Measurements from ENCODE around the gene LILRB1. TPM values are rescaled to one million over a fixed set of nuclear protein-coding genes. Genes with fewer than 3 reads are reported as not detected.
A peak's percentile ranks its signal among the peaks of the same experiment; 100 is the strongest.

Gene LILRB1
- total and polyA plus RNA-seq, 9 of the 15 experiments (the other 6 are each of a cell fraction or from before 2014, with no cell fraction given) = not detected

DNA sequence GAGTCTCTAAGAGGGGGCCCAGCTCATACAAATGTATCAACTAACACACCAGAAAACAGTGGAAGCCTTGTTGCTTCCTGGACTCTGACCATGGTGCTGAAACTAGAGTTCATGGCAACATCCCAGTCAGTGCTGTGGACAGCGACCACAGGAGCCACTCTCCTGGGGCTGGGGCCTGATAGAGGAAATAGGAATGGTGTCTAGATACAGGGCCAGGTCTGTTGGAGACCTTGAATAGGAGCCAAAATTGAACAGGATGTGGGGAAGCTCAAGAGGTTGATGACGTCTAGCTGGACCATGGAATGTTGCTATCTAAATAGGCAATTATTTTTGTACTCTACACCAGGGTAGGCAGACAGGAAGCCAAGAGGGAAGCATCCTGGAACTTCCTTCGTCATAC, 54.2 kb downstream of the LILRB1 start (continued):
- TF ChIP-seq, protein P1, sequence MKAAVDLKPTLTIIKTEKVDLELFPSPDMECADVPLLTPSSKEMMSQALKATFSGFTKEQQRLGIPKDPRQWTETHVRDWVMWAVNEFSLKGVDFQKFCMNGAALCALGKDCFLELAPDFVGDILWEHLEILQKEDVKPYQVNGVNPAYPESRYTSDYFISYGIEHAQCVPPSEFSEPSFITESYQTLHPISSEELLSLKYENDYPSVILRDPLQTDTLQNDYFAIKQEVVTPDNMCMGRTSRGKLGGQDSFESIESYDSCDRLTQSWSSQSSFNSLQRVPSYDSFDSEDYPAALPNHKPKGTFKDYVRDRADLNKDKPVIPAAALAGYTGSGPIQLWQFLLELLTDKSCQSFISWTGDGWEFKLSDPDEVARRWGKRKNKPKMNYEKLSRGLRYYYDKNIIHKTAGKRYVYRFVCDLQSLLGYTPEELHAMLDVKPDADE (conservative IDR thresholded peaks at IDR 0.05; ENCODE audit: control insufficient read depth, low read depth, low read length) = no peak
- no peak for TF ChIP-seq SIX5 (IDR thresholded peaks at IDR 0.05; ENCODE audit: borderline replicate concordance in 1 of 2, insufficient read depth in 1 of 2, low read depth in 1 of 2, low read length in 2 of 2)
- TF ChIP-seq MAZ (CRISPR knock-in tag; conservative IDR thresholded peaks at IDR 0.05 in 1 of 2, IDR thresholded peaks at IDR 0.05 in 1 of 2) = peak; percentile 37 to 92; a peak in 3 of 4 replicates
- no peak for TF ChIP-seq POLR3A (IDR thresholded peaks at IDR 0.05; ENCODE audit: borderline replicate concordance, extremely low read depth, insufficient read depth, insufficient read length)
- no peak for TF ChIP-seq NBN (IDR thresholded peaks at IDR 0.05; ENCODE audit: low read depth)
- no peak for TF ChIP-seq PHTF2 (CRISPR knock-in tag; IDR thresholded peaks at IDR 0.05)
- no peak for TF ChIP-seq POU5F1 (IDR thresholded peaks at IDR 0.05; ENCODE audit: borderline replicate concordance, low read depth, low read length, partially characterized antibody)
- TF ChIP-seq SP2 (IDR thresholded peaks at IDR 0.05; ENCODE audit: extremely low read depth, low read depth, low read length, poor library complexity, severe bottlenecking) = no peak
- no peak for TF ChIP-seq ZNF212 (CRISPR knock-in tag; IDR thresholded peaks at IDR 0.05)
- no peak for TF ChIP-seq MAFK (IDR thresholded peaks at IDR 0.05; ENCODE audit: low read length)
- TF ChIP-seq ZNF431 (CRISPR knock-in tag; IDR thresholded peaks at IDR 0.05) = no peak
- no peak for TF ChIP-seq ZNF140 (CRISPR knock-in tag; IDR thresholded peaks at IDR 0.05)
- no peak for TF ChIP-seq GABPB2 (CRISPR knock-in tag; conservative IDR thresholded peaks at IDR 0.05)
- TF ChIP-seq ZNF644 (tag; IDR thresholded peaks at IDR 0.05; ENCODE audit: low read depth) = peak; percentile 95
- no peak for TF ChIP-seq ZNF384 (IDR thresholded peaks at IDR 0.05; ENCODE audit: low read depth, low read length)
- no peak for TF ChIP-seq TAF7 (tag; IDR thresholded peaks at IDR 0.05)
- TF ChIP-seq, protein P2, sequence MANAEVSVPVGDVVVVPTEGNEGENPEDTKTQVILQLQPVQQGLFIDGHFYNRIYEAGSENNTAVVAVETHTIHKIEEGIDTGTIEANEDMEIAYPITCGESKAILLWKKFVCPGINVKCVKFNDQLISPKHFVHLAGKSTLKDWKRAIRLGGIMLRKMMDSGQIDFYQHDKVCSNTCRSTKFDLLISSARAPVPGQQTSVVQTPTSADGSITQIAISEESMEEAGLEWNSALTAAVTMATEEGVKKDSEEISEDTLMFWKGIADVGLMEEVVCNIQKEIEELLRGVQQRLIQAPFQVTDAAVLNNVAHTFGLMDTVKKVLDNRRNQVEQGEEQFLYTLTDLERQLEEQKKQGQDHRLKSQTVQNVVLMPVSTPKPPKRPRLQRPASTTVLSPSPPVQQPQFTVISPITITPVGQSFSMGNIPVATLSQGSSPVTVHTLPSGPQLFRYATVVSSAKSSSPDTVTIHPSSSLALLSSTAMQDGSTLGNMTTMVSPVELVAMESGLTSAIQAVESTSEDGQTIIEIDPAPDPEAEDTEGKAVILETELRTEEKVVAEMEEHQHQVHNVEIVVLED (CRISPR knock-in tag; IDR thresholded peaks at IDR 0.05) = no peak
- TF ChIP-seq ZNF3 (CRISPR knock-in tag; IDR thresholded peaks at IDR 0.05) = no peak
- peak; percentile 7; the same call in 1 of the 2 replicates for TF ChIP-seq BCL6 (CRISPR knock-in tag; IDR thresholded peaks at IDR 0.05)
- TF ChIP-seq, protein P3, sequence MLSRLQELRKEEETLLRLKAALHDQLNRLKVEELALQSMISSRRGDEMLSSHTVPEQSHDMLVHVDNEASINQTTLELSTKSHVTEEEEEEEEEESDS (CRISPR knock-in tag; IDR thresholded peaks at IDR 0.05) = no peak
- TF ChIP-seq ZNF263 (CRISPR knock-in tag; IDR thresholded peaks at IDR 0.05; ENCODE audit: borderline replicate concordance) = peak; percentile 62; the same call in 1 of the 2 replicates
- no peak for TF ChIP-seq CBFA2T2 (conservative IDR thresholded peaks at IDR 0.05)
- TF ChIP-seq, protein P4, sequence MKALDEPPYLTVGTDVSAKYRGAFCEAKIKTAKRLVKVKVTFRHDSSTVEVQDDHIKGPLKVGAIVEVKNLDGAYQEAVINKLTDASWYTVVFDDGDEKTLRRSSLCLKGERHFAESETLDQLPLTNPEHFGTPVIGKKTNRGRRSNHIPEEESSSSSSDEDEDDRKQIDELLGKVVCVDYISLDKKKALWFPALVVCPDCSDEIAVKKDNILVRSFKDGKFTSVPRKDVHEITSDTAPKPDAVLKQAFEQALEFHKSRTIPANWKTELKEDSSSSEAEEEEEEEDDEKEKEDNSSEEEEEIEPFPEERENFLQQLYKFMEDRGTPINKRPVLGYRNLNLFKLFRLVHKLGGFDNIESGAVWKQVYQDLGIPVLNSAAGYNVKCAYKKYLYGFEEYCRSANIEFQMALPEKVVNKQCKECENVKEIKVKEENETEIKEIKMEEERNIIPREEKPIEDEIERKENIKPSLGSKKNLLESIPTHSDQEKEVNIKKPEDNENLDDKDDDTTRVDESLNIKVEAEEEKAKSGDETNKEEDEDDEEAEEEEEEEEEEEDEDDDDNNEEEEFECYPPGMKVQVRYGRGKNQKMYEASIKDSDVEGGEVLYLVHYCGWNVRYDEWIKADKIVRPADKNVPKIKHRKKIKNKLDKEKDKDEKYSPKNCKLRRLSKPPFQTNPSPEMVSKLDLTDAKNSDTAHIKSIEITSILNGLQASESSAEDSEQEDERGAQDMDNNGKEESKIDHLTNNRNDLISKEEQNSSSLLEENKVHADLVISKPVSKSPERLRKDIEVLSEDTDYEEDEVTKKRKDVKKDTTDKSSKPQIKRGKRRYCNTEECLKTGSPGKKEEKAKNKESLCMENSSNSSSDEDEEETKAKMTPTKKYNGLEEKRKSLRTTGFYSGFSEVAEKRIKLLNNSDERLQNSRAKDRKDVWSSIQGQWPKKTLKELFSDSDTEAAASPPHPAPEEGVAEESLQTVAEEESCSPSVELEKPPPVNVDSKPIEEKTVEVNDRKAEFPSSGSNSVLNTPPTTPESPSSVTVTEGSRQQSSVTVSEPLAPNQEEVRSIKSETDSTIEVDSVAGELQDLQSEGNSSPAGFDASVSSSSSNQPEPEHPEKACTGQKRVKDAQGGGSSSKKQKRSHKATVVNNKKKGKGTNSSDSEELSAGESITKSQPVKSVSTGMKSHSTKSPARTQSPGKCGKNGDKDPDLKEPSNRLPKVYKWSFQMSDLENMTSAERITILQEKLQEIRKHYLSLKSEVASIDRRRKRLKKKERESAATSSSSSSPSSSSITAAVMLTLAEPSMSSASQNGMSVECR (CRISPR knock-in tag; IDR thresholded peaks at IDR 0.05) = peak; percentile 88; the same call in 1 of the 2 replicates
